Gastroesophageal sphincter (tissue), 4 donors: ENCODE data around the gene EIPR1. TPM values are rescaled to one million over a fixed set of nuclear protein-coding genes. Genes with fewer than 3 reads are reported as not detected.

Source experiments
- ATAC-seq: fragments of 150-250 bp; one replicate; pipeline ENCODE4 v1.9.1; 2016; ENCODE audit warnings: mild to moderate bottlenecking, moderate library complexity
- H3K27ac ChIP-seq, 4 donors: fragments of 200-600 bp; sonication (generic) in 3 of 4; 1 replicate in 3 of 4; 2 replicates in 1 of 4; pipeline ENCODE4 v1.5.1; 2016 to 2019
- H3K27me3 ChIP-seq: fragments of 200-600 bp; sonication (generic); one replicate; pipeline ENCODE4 v1.5.1; 2019
- H3K36me3 ChIP-seq, 2 donors: fragments of 200-600 bp; sonication (generic); one replicate each; pipeline ENCODE4 v1.5.1; 2019; ENCODE audit warnings: control low read depth in 1 of 2
- H3K4me1 ChIP-seq, 3 donors: fragments of 200-600 bp; sonication (generic); 1 replicate in 2 of 3; 2 replicates in 1 of 3; pipeline ENCODE4 v1.5.1; 2016 to 2019; ENCODE audit warnings: control low read depth in 2 of 3
- H3K4me3 ChIP-seq, 2 donors: fragments of 200-600 bp; sonication (generic); one replicate each; pipeline ENCODE4 v1.5.1; 2019; ENCODE audit warnings: mild to moderate bottlenecking in 1 of 2, moderate library complexity in 1 of 2
- H3K9me3 ChIP-seq, 3 donors: fragments of 200-600 bp; sonication (generic); one replicate each; pipeline ENCODE4 v1.5.1; 2017 to 2019; ENCODE audit warnings: control low read depth in 2 of 3
- EP300 ChIP-seq: sonication (generic); formaldehyde crosslinking; IDR thresholded peaks from one replicate; pipeline ENCODE4 v1.6.1; 2017; ENCODE audit warnings: antibody characterized with exemption, mild to moderate bottlenecking
- POLR2A ChIP-seq, 2 donors: fragments of 450-650 bp; IDR thresholded peaks; one replicate each; pipeline ENCODE4 v1.6.1; 2017; ENCODE audit warnings: antibody characterized with exemption in 2 of 2, mild to moderate bottlenecking in 2 of 2, moderate library complexity in 1 of 2
- POLR2AphosphoS5 ChIP-seq: sonication (generic); formaldehyde crosslinking; IDR thresholded peaks from one replicate; pipeline ENCODE4 v1.6.1; 2017; ENCODE audit warnings: antibody characterized with exemption
- WGBS, 2 donors: methylation state at CpG; one replicate each; pipeline ENCODE4 v1.1.5; 2018; ENCODE audit warnings: low coverage in 1 of 2; 5-methylcytosine and 5-hydroxymethylcytosine counted together
- total RNA-seq, 4 donors: library from RNA; depleted of rRNA; stranded (reverse); fragments of >200 nt; gene quantifications; one replicate each; pipeline ENCODE4 v1.1.0, GENCODE V29; 2016
- TF ChIP-seq, protein P1 (sequence below), 4 experiments: fragments of 200-600 bp in 2 of 4; fragments of 450-650 bp in 2 of 4; sonication (generic) in 1 of 4; IDR thresholded peaks; one replicate each; pipeline ENCODE4 v1.5.1; 2017 to 2019; ENCODE audit warnings: antibody characterized with exemption in 4 of 4, mild to moderate bottlenecking in 2 of 4, moderate library complexity in 2 of 4

EIPR1 gene
- total RNA-seq, 4 donors from 2014 or later, result 11.3 to 26.8 (median 22.2) TPM

DNA sequence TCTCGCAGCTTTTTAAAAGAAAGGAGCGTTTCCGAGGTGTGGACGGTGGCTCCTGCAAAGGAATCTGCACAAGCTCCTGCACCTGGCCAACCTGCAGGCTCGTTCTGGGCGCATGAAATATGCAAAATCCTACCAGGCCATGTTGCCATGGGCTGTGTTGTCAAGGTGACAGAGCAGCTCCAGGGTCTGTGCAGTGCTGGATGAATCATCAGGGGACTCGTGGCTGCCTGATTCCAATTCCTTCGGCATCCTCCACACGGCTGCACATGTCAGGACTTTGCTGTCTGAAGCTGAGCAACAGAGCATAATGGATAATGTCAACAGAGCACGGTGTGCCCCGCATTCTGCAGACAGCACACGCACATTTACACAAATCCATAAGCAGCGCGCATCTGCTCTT, 120.5 kb downstream of the EIPR1 start:
- no peak overlapping the region for H3K27ac ChIP-seq
- H3K27me3 ChIP-seq, result no peaks in the 10 kb centered on the region
- H3K36me3 ChIP-seq, result peaks cover 0 to 34% of the 10 kb centered on the region in 2 donors
- no peaks in the 10 kb centered on the region for H3K9me3 ChIP-seq
- ATAC-seq, result no peak
- no peaks in the 10 kb centered on the region for H3K4me1 ChIP-seq
- no peak overlapping the region for H3K4me3 ChIP-seq
- TF ChIP-seq, protein P1, sequence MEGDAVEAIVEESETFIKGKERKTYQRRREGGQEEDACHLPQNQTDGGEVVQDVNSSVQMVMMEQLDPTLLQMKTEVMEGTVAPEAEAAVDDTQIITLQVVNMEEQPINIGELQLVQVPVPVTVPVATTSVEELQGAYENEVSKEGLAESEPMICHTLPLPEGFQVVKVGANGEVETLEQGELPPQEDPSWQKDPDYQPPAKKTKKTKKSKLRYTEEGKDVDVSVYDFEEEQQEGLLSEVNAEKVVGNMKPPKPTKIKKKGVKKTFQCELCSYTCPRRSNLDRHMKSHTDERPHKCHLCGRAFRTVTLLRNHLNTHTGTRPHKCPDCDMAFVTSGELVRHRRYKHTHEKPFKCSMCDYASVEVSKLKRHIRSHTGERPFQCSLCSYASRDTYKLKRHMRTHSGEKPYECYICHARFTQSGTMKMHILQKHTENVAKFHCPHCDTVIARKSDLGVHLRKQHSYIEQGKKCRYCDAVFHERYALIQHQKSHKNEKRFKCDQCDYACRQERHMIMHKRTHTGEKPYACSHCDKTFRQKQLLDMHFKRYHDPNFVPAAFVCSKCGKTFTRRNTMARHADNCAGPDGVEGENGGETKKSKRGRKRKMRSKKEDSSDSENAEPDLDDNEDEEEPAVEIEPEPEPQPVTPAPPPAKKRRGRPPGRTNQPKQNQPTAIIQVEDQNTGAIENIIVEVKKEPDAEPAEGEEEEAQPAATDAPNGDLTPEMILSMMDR (IDR thresholded peaks at IDR 0.05), result no peak
- TF ChIP-seq EP300 (no peak), POLR2A (IDR thresholded peaks at IDR 0.05) (no peak), POLR2AphosphoS5 (no peak)
- 37 to 87% methylated on average over 2 to 13 of the region's 14 CpGs for WGBS, 2 donors

DNA sequence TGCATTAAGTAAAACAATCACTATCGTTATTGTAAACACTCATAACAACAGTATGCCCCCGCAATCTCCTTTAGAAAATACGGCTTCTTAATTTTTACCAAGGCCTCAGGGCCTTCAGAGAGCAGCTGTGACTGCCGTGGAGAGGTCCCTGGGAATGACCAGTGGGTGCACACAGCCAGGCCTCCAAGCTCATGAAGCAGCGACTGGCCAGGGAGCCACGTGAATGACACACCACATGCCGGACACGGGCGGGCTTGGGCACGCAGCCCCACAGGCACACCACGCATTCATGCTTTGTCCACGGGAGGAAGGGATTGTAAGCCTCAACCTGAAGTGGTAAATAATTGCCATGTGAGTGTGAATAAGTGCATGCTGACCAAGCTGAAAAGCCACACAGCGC, 121.0 kb downstream of the EIPR1 start:
- Histone ChIP-seq H3K4me3 (no peak overlapping the region), H3K9me3 (no peaks in the 10 kb centered on the region), H3K36me3 (peaks cover 0 to 34% of the 10 kb centered on the region in 2 donors), H3K27ac (no peak overlapping the region), H3K4me1 (no peaks in the 10 kb centered on the region), H3K27me3 (no peaks in the 10 kb centered on the region)
- WGBS, 2 donors, result 87 to 89% methylated on average over 9 to 11 of the region's 13 CpGs
- no peak for ATAC-seq
- no peak for TF ChIP-seq EP300
- no peak for TF ChIP-seq POLR2A (IDR thresholded peaks at IDR 0.05)
- TF ChIP-seq, protein P1 (IDR thresholded peaks at IDR 0.05), result no peak
- no peak for TF ChIP-seq POLR2AphosphoS5

DNA sequence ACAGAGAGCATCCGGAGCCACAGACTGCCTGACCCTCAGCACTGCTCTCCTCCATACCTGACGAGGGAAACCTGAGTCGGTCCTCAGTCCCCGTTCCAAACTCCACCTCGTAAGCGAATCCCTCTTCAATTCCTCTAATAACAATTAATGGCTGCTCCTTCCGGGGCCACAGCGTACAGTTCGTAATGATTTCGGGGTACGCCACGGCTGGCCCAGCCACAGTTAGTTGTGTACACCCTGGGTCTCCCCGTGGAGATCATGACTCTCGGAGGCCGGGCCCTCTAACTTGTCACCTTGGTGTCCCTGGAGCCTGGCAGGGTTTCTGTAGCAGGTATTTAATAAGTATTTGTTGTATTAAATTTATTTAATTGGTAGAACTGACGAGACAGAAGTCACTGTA, 121.5 kb downstream of the EIPR1 start:
- WGBS, 2 donors, result 94 to 100% methylated on average over 1 to 14 of the region's 16 CpGs
- no peaks in the 10 kb centered on the region for H3K27me3 ChIP-seq
- H3K36me3 ChIP-seq, result peaks cover 0 to 34% of the 10 kb centered on the region in 2 donors
- no peaks in the 10 kb centered on the region for H3K4me1 ChIP-seq
- no peak overlapping the region for H3K4me3 ChIP-seq
- no peak for TF ChIP-seq POLR2A (IDR thresholded peaks at IDR 0.05)
- no peak for TF ChIP-seq EP300
- TF ChIP-seq, protein P1 (IDR thresholded peaks at IDR 0.05), result no peak
- no peak for TF ChIP-seq POLR2AphosphoS5
- H3K27ac ChIP-seq, result no peak overlapping the region
- ATAC-seq, result no peak
- no peaks in the 10 kb centered on the region for H3K9me3 ChIP-seq

DNA sequence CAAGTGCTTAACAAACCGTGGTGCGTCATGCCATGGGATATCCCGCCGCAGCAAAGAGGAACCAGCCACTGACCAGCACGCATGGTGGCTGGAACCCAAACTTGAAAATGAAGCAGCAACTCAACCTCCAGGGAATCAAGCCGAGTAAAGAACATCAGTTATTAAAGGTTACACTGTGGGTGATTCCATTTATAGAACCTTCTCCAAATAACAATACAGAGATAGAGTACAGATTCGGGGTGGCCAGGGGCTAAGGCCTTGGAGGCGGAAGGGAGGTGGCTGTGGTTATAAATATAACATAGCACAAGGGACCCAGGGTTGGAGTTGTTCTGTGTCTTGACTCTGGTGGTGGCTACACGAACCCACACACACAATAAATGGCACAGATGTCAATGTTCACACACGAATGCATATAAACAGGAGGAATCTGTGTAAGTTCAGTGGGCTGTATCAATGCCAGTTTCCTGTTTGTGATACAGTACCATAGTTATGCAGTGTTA, 123.1 kb downstream of the EIPR1 start:
- TF ChIP-seq EP300 (no peak), POLR2AphosphoS5 (no peak), POLR2A (IDR thresholded peaks at IDR 0.05) (no peak)
- TF ChIP-seq, protein P1 (IDR thresholded peaks at IDR 0.05), result no peak
- H3K36me3 ChIP-seq, result peaks cover 0 to 51% of the 10 kb centered on the region in 2 donors
- no peak overlapping the region for H3K27ac ChIP-seq
- no peaks in the 10 kb centered on the region for H3K27me3 ChIP-seq
- no peak overlapping the region for H3K4me3 ChIP-seq
- no peaks in the 10 kb centered on the region for H3K4me1 ChIP-seq
- WGBS, 2 donors, result 82 to 87% methylated on average over 9 to 10 of the region's 10 CpGs
- ATAC-seq, result no peak
- peaks cover 0 to 9% (median 0%) of the 10 kb centered on the region in 3 donors for H3K9me3 ChIP-seq

DNA sequence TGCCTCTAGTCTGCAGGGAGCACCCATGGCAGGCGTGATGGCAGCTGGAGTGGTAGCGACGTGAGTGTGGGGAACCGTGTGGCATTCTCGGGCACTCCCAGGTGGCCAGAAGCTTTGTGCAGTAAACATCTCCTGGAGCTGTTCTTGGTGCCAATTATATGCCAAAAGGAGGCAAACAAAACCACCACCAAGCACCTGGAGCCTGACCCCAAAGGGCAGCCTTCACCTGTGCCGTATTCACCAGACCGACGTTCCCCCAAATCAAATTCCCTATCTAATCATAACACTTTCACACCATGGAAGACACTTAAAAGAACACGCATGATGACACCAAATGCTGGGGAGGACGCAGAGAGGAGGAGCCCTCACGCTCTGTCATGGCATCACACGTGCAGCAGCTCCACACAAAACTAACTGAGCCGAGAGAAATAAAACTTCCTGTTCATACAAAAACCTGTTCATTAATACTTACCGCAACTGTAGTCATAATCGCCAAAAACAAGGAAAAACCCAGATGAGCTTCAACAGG, 123.6 kb downstream of the EIPR1 start:
- H3K4me3 ChIP-seq, result no peak overlapping the region
- WGBS, 2 donors, result 71 to 74% methylated on average over 10 of the region's 15 CpGs
- peaks cover 0 to 53% of the 10 kb centered on the region in 2 donors for H3K36me3 ChIP-seq
- no peak for ATAC-seq
- no peak overlapping the region for H3K27ac ChIP-seq
- no peaks in the 10 kb centered on the region for H3K4me1 ChIP-seq
- H3K9me3 ChIP-seq, result peaks cover 0 to 14% (median 0%) of the 10 kb centered on the region in 3 donors
- TF ChIP-seq POLR2AphosphoS5 (no peak), POLR2A (IDR thresholded peaks at IDR 0.05) (no peak), EP300 (no peak)
- TF ChIP-seq, protein P1 (IDR thresholded peaks at IDR 0.05), result no peak
- no peaks in the 10 kb centered on the region for H3K27me3 ChIP-seq
